ENCODE results near the gene FRYL.
"Not testable (repeated sequence)": the region's sequence is repeated elsewhere in the genome, so short reads cannot be mapped to it uniquely, and the experiment has no call there.

The FRYL gene

DNA sequence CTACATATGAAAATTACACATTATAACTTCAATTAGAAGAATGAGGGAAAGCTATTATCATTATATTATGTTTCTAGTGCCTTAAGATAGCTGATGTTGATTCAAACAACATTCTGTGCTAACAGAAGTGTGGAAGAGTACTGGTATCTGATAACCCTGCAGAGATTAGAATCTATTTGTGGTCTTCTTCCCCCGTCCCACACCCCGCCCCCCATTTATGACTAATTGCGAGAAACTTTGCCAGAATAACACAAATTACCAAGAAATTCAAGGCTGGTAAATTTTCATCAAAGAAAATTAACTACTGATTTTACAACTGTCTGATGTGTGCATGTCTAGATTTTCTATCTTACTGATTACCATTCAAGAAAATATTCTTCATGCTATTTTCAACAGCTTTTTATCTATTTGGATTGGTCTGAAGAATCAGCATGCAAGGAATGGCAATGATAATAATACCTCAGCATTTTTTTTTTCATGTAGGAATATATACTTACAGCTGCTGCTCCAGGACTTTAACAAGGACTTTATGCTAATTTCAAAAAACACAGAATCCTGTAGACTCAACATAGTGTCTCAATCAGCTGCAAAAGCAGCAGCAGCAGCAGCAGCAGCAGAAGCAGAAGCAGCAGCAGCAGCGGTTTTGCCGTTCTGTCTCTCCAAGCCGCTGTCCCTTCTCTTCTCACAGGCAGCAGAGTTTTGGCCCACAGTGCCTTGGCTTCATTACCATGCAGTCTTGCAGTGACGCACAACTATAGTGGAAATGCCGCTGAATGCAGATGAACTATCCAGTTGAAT lies 126.7 kb downstream of the FRYL start:
- DNase-seq = peak; percentile 26

DNA sequence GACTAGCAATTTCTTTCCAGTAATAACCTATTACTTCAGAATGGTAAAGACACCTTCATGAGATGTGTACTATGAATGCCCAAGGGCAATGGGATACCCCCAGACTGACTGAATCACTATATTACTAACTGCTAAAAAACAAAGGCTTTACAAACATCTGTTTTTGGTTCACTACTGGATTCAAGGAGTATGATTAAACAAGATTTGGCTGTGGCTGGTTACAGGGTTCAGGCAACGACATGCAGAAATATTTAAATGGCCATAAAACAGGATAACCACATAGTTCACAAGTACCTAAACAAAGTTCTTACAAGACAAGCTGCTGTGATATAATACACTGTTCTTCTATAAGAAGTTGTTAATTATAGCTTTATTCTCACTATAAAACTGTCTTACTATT lies 128.2 kb downstream of the FRYL start:
- no peak for DNase-seq

DNA sequence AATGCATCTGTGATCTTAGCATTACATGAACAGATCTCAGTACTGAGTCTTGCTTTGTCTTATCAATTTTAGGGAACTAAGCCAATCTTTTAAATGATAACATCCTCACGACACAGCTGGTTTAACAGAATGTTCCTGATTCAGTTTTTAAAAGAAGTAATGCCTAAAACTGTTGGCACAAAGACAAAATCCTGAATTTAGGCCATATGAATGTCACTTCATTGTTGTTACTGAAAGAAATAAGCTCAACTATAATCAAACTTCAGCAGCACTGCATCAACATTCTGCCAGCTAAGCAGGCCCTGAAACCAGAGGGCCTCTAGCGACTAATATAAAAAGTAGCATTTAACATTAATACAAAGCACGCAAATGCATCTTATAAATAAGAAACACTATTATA lies 130.6 kb downstream of the FRYL start:
- DNase-seq = no peak

DNA sequence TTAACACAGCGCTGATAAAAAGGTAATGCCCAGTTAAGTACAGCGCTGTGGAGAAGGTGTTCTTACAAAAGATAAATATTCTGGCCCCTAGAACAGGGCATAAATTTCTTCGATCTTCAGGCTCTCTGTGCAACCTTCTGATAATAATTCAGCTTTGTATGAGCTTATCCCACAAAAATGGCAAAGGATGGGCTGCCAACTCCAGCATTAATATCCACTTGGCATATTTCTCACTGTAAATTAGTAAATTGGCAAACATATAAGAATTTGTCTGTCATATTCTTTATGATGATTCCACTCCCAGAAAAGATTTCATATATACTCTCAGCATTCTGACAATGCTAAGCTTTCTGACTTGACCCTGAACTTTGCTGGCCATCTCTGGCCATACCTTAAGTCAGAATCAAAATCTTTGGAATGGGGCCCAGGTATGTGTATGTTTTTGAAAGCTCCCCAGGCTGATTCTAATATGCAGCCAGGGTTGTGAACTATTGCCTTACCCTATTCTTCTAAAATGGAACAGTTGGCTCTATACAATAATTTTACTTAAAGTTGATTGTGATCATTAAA lies 134.8 kb downstream of the FRYL start:
- DNase-seq = no peak

GRCh38 chr4:48642421-48643374 lies 137.4 kb downstream of the FRYL start:
- no peak for DNase-seq

GRCh38 chr4:48641401-48641800 lies 138.7 kb downstream of the FRYL start:
- DNase-seq = no peak

- DNase-seq = no peak
Observed at GRCh38 chr4:48640699-48641098, 139.4 kb downstream of the FRYL start.

- no peak for DNase-seq
Observed at GRCh38 chr4:48640225-48640624, 139.9 kb downstream of the FRYL start.

DNA sequence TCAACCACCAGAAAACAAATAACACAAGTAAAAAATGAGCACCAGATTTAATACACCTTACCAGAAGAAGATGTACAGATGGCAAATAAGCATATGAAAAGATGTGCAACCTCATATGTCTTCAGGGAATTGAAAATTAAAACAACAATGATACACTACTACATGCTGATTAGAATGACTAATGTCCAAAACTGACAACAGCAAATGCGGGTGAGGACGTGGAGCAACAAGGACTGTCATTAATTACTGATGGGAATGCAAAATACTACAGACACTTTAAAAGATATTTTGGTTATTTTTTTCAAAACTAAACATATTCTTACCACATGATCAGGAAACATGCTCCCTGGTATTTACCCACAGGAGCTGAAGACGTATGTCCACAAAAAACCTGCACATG lies 140.3 kb downstream of the FRYL start:
- no peak for DNase-seq

- DNase-seq = not testable (repeated sequence)
Observed at GRCh38 chr4:48638586-48638985, 141.5 kb downstream of the FRYL start.

- DNase-seq = no peak
Observed at GRCh38 chr4:48636911-48637310, 143.2 kb downstream of the FRYL start.

DNA sequence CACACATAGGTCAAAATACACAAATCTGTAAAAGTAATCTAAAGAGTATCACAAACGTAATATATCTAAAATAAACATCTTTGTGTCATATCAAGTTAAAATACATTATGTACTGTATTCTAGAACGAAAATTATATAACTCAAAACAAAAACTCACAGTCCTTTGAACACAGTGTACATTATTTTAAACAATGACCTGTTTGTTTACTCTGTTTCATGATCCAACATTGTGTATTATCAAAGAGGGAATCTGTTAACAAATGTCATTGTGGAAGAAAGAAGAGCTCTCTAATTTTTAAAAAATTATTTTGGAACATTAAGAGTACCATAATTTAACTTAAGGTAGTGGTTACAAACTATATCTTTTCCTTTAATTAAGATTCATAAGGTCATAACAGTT lies 144.1 kb downstream of the FRYL start:
- no peak for DNase-seq

GRCh38 chr4:48635310-48635709 lies 144.8 kb downstream of the FRYL start:
- DNase-seq = no peak

- no peak for DNase-seq
Observed at GRCh38 chr4:48634688-48635308, 145.3 kb downstream of the FRYL start.

GRCh38 chr4:48633657-48634056 lies 146.4 kb downstream of the FRYL start:
- DNase-seq = no peak

DNA sequence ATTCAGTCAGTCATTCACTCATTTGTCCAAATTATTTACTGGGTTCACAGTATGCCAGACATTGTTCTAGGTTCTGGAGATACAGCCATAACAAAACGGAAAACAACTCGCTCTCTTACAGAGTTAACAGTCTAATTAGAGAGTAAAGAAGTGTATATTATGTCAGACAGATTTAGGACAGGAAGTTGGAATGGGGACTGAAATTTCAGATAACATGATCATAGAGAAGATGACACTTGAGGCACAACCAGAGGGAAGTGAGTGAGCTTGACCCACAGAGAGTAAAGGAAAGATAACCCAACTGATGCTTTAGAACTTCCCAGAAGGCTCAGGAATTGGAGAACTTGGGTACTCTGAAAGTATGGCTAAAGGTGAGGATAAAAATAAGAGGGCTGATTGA lies 150.6 kb downstream of the FRYL start:
- DNase-seq = no peak

- no peak for DNase-seq
Observed at GRCh38 chr4:48623182-48623780, 156.8 kb downstream of the FRYL start.

DNA sequence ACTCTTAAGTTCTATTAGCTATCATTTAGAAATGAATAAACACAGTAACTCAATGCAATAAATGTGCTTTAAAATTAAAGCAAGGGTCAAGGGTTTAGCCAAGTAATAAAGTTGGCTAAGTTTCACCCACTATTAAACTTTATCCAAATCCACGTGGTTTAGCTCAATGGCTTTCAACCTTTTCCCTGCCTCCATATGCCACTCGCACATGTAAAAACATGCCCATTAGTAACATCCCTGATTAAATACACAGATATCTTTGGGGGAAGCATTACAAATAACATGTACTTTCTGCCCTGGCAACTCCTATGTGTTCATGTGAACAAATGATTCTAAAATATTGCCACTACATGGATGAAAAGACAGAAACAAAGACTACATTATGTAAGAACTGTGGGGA lies 159.2 kb downstream of the FRYL start:
- DNase-seq = no peak

- DNase-seq = no peak
Observed at GRCh38 chr4:48620093-48620492, 160.0 kb downstream of the FRYL start.

- no peak for DNase-seq
Observed at GRCh38 chr4:48604527-48604926, 175.6 kb downstream of the FRYL start.

DNA sequence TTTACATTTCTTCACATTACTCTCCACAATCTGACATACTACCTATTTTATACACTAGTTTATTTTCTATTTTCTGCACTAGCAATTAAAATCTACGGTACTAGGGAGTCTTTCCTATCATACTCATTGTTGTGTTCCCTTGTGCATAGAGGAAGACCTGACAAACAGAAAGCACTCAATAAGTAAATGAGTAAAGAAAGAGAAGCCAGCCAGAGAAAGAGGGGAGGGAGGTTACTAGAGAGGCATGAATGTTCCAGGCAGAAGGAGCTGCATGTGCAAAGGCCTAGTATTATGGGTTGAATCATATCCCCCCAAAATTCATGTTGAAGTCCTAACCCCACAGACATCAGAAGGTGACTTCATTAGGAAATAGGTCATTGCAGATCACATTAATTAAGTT lies 176.0 kb downstream of the FRYL start:
- DNase-seq = no peak

GRCh38 chr4:48603366-48604003 lies 176.6 kb downstream of the FRYL start:
- DNase-seq = no peak

Data from CD4-positive, alpha-beta T cell treated with Interleukin-12 subunit alpha and Interleukin-12 subunit beta, for 1 hour (primary cell).